HCT116 (cell line): ENCODE data around the gene DHX57. TPM values are rescaled to one million over a fixed set of nuclear protein-coding genes. Genes with fewer than 3 reads are reported as not detected.
"Not testable (repeated sequence)": the region's sequence is repeated elsewhere in the genome, so short reads cannot be mapped to it uniquely, and the experiment has no call there.

ENCODE experiments used
- ATAC-seq: fragments of 200-7000 bp; cut with Tn5 transposase; 2 replicates; pipeline ENCODE4 v1.9.1; 2020; ENCODE audit warnings: mild to moderate bottlenecking, moderate library complexity
- BruUV-seq: library from RNA; stranded (reverse); fragments of 400-500 nt; replicated peaks from 2 replicates; lab custom pipeline; 2021; lab: Mats Ljungman, UMichigan
- CTCF ChIA-PET: fragments of 300-600 bp; sonication (Branson Sonifier 250); formaldehyde crosslinking; loops from one replicate; lab custom pipeline; 2021; ENCODE audit warnings: antibody characterized with exemption; lab: Charles Lee
- POLR2A ChIA-PET: fragments of 300-600, 350-600 bp; sonication (Branson Sonifier 250); formaldehyde crosslinking; loops from one replicate; lab custom pipeline; 2021; ENCODE audit warnings: antibody characterized with exemption; lab: Charles Lee
- RAD21 ChIA-PET, 2 experiments: fragments of 300-600 bp; sonication (Branson Sonifier 250); formaldehyde crosslinking; loops; one replicate each; lab custom pipeline; 2023; ENCODE audit warnings: low total read pairs in 2 of 2; ENCODE audit not compliant: uncharacterized antibody in 2 of 2, unreplicated experiment in 2 of 2, low non-redundant PET in 1 of 2; lab: Charles Lee
- DNase-seq: peaks from one replicate; pipeline ENCODE4 v3.0.0-alpha.2; 2010; ENCODE audit warnings: low read depth, low spot score
- H2AFZ ChIP-seq: fragments of 200-600 bp; shearing (Covaris generic), sonication (generic); 2 replicates; pipeline ENCODE4 v1.6.1; 2017; ENCODE audit warnings: low read depth, mixed run types, mixed read lengths, antibody characterized with exemption, low read length; ENCODE audit not compliant: poor library complexity, severe bottlenecking
- H3K27ac ChIP-seq: 2 replicates; pipeline ENCODE4 v1.5.1; 2012; ENCODE audit warnings: low read depth, low read length
- H3K27me3 ChIP-seq: fragments of 200-600 bp; sonication (generic); 2 replicates; pipeline ENCODE4 v1.6.1; 2016; ENCODE audit warnings: mixed run types, low read length, mixed read lengths; ENCODE audit not compliant: insufficient read depth
- H3K36me3 ChIP-seq, 2 experiments: fragments of 200-500 bp in 1 of 2; fragments of 200-600 bp in 1 of 2; sonication (Bioruptor generic) in 1 of 2; sonication (generic) in 1 of 2; 2 replicates each; pipeline versions ENCODE4 v1.5.1 to v1.6.1; 2014 to 2016; ENCODE audit warnings: low read length in 2 of 2, inconsistent platforms in 1 of 2, mixed read lengths in 1 of 2, mixed run types in 1 of 2; ENCODE audit not compliant: insufficient read depth in 2 of 2, control insufficient read depth in 1 of 2
- H3K4me1 ChIP-seq, 2 experiments: fragments of 200-600 bp in 1 of 2; sonication (generic) in 1 of 2; 2 replicates each; pipeline versions ENCODE4 v1.5.1 to v1.6.1; 2012 to 2017; ENCODE audit warnings: low read length in 2 of 2, inconsistent platforms in 1 of 2, mild to moderate bottlenecking in 1 of 2, mixed read lengths in 1 of 2, mixed run types in 1 of 2, moderate library complexity in 1 of 2; ENCODE audit not compliant: insufficient read depth in 2 of 2, control insufficient read depth in 1 of 2
- H3K4me2 ChIP-seq: fragments of 200-600 bp; sonication (generic); 2 replicates; pipeline ENCODE4 v1.6.1; 2017; ENCODE audit warnings: mixed run types, low read length, mixed read lengths
- H3K4me3 ChIP-seq, 2 experiments: fragments of 200-600 bp in 1 of 2; sonication (generic) in 1 of 2; replicated peaks in 1 of 2; 2 replicates each; pipeline ENCODE4 v1.5.1; 2011 to 2016; ENCODE audit warnings: low read length in 2 of 2, control low read depth in 1 of 2, low read depth in 1 of 2, mild to moderate bottlenecking in 1 of 2, mixed read lengths in 1 of 2, mixed run types in 1 of 2
- H3K79me2 ChIP-seq: fragments of 200-600 bp; sonication (generic); 2 replicates; pipeline ENCODE4 v1.6.1; 2017; ENCODE audit warnings: mild to moderate bottlenecking, mixed run types, low read length, moderate library complexity, mixed read lengths; ENCODE audit not compliant: insufficient read depth
- H3K9ac ChIP-seq: fragments of 200-600 bp; sonication (generic); 2 replicates; pipeline ENCODE4 v1.6.1; 2016; ENCODE audit warnings: low read length, mixed read lengths
- H3K9me2 ChIP-seq: fragments of 200-600 bp; sonication (generic), shearing (Covaris generic); 2 replicates; pipeline ENCODE4 v1.6.1; 2017; ENCODE audit warnings: mixed run types, mild to moderate bottlenecking, moderate library complexity; ENCODE audit not compliant: insufficient read depth
- H3K9me3 ChIP-seq, 2 experiments: fragments of 200-500 bp in 1 of 2; fragments of 200-600 bp in 1 of 2; sonication (Bioruptor generic) in 1 of 2; sonication (generic) in 1 of 2; 2 replicates each; pipeline ENCODE4 v1.6.1; 2014 to 2017; ENCODE audit warnings: low read length in 2 of 2, mixed read lengths in 2 of 2, inconsistent platforms in 1 of 2, low read depth in 1 of 2, mild to moderate bottlenecking in 1 of 2, mixed run types in 1 of 2, moderate library complexity in 1 of 2; ENCODE audit not compliant: control insufficient read depth in 1 of 2, insufficient read depth in 1 of 2
- H4K20me1 ChIP-seq: fragments of 200-600 bp; sonication (generic), shearing (Covaris generic); 2 replicates; pipeline ENCODE4 v1.6.1; 2017; ENCODE audit warnings: mixed run types, mild to moderate bottlenecking, moderate library complexity; ENCODE audit not compliant: insufficient read depth
- ATF3 ChIP-seq: IDR thresholded peaks from 2 replicates; pipeline ENCODE4 v1.6.1; 2012
- CBX3 ChIP-seq: IDR thresholded peaks from 2 replicates; pipeline ENCODE4 v1.6.1; 2012; ENCODE audit warnings: low read depth
- EGR1 ChIP-seq: IDR thresholded peaks from 2 replicates; pipeline ENCODE4 v1.6.1; 2012; ENCODE audit warnings: low read depth
- ELF1 ChIP-seq: IDR thresholded peaks from 2 replicates; pipeline ENCODE4 v1.6.1; 2012; ENCODE audit warnings: low read depth, borderline replicate concordance
- FOSL1 ChIP-seq: IDR thresholded peaks from 2 replicates; pipeline ENCODE4 v1.6.1; 2012; ENCODE audit warnings: low read depth
- JUND ChIP-seq: IDR thresholded peaks from 2 replicates; pipeline ENCODE4 v1.6.1; 2012
- MAX ChIP-seq: IDR thresholded peaks from 2 replicates; pipeline ENCODE4 v1.6.1; 2012
- POLR2AphosphoS5 ChIP-seq: IDR thresholded peaks from 2 replicates; pipeline ENCODE4 v1.6.1; 2011; ENCODE audit warnings: mild to moderate bottlenecking, low read depth, low read length, moderate library complexity
- REST ChIP-seq: IDR thresholded peaks from 2 replicates; pipeline ENCODE4 v1.6.1; 2012; ENCODE audit warnings: low read depth
- SRF ChIP-seq: IDR thresholded peaks from 2 replicates; pipeline ENCODE4 v1.6.1; 2012; ENCODE audit warnings: low read depth
- YY1 ChIP-seq: IDR thresholded peaks from 2 replicates; pipeline ENCODE4 v1.6.1; 2011; ENCODE audit warnings: low read length, low read depth, moderate library complexity, mild to moderate bottlenecking; ENCODE audit not compliant: insufficient replicate concordance; ENCODE audit errors: extremely low read depth
- ZNF274 ChIP-seq: fragments of 200-500 bp; sonication (Bioruptor generic); IDR thresholded peaks from 2 replicates; pipeline ENCODE4 v1.6.1; 2014; ENCODE audit warnings: mild to moderate bottlenecking, low read depth, low read length, inconsistent platforms
- intact Hi-C: fragments of 100-400 bp; cut with micrococcal nuclease; formaldehyde crosslinking; loops from 2 replicates; pipeline ENCODE4 v1.10.0; 2022
- total RNA-seq: library from RNA; stranded (reverse); gene quantifications from one replicate; pipeline ENCODE4 v1.2.1, GENCODE V29; 2021; ENCODE audit not compliant: unreplicated experiment
- TF ChIP-seq, protein P1 (sequence below), 3 experiments: fragments of 200-600 bp in 1 of 3; sonication (generic) in 1 of 3; IDR thresholded peaks in 2 of 3; conservative IDR thresholded peaks in 1 of 3; 2 replicates each; pipeline ENCODE4 v1.5.1; 2012 to 2017; ENCODE audit warnings: low read depth in 2 of 3, low read length in 2 of 3, antibody characterized with exemption in 1 of 3, borderline replicate concordance in 1 of 3, control low read depth in 1 of 3, mild to moderate bottlenecking in 1 of 3, mixed read lengths in 1 of 3, mixed run types in 1 of 3, moderate library complexity in 1 of 3; ENCODE audit not compliant: insufficient read depth in 1 of 3

The DHX57 gene
- total RNA-seq, 1 experiment from 2014 or later, result 19.4 TPM

DNA sequence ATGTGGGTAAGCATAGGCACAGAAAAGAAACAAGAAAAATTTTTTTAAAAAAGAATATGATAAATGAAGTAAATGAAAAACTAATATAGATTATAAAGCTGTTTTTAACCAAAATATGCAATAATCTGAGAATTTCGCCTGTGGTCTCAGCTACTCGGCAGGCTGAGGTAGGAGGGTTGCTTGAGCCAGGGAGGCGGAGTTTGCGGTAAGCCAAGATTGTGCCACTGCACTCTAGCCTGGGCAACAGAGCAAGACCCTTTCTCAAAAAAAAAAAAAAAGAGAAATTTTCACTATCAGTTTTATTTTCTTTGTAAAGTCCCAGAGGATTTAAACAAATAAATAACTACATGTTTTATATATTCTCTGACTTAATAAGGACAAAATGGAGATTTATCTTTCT is 47.3 kb downstream of the DHX57 start:
- Histone ChIP-seq H3K4me1 (peaks cover 4 to 9% of the 10 kb centered on the region in 2 experiments), H3K9ac (no peak overlapping the region), H3K36me3 (peaks cover 3 to 4% of the 10 kb centered on the region in 2 experiments; a peak in 3 of 4 replicates), H3K27me3 (no peaks in the 10 kb centered on the region), H3K9me2 (no peaks in the 10 kb centered on the region), H3K27ac (no peak overlapping the region), H3K4me2 (no peak overlapping the region), H3K4me3 (no peak overlapping the region), H2AFZ (no peak overlapping the region), H3K9me3 (no peaks in the 10 kb centered on the region), H4K20me1 (no peaks in the 10 kb centered on the region), H3K79me2 (no peaks in the 10 kb centered on the region)
- POLR2A ChIA-PET, result no interaction called here
- CTCF ChIA-PET, result no interaction called here
- intact Hi-C loops, result no loop called here
- TF ChIP-seq CBX3 (no peak), EGR1 (no peak), FOSL1 (no peak), MAX (no peak), POLR2AphosphoS5 (no peak), SRF (no peak), ATF3 (no peak), REST (no peak), YY1 (no peak), ELF1 (no peak), JUND (no peak), ZNF274 (no peak)
- TF ChIP-seq, protein P1, sequence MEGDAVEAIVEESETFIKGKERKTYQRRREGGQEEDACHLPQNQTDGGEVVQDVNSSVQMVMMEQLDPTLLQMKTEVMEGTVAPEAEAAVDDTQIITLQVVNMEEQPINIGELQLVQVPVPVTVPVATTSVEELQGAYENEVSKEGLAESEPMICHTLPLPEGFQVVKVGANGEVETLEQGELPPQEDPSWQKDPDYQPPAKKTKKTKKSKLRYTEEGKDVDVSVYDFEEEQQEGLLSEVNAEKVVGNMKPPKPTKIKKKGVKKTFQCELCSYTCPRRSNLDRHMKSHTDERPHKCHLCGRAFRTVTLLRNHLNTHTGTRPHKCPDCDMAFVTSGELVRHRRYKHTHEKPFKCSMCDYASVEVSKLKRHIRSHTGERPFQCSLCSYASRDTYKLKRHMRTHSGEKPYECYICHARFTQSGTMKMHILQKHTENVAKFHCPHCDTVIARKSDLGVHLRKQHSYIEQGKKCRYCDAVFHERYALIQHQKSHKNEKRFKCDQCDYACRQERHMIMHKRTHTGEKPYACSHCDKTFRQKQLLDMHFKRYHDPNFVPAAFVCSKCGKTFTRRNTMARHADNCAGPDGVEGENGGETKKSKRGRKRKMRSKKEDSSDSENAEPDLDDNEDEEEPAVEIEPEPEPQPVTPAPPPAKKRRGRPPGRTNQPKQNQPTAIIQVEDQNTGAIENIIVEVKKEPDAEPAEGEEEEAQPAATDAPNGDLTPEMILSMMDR (IDR thresholded peaks at IDR 0.05 in 2 of 3, conservative IDR thresholded peaks at IDR 0.05 in 1 of 3; ENCODE audit: borderline replicate concordance in 1 of 3, insufficient read depth in 1 of 3, low read depth in 2 of 3, low read length in 2 of 3), result no peak
- no peak for ATAC-seq
- DNase-seq, result no peak
- no TSS peak for BruUV-seq
- RAD21 ChIA-PET, result no interaction called here

DNA sequence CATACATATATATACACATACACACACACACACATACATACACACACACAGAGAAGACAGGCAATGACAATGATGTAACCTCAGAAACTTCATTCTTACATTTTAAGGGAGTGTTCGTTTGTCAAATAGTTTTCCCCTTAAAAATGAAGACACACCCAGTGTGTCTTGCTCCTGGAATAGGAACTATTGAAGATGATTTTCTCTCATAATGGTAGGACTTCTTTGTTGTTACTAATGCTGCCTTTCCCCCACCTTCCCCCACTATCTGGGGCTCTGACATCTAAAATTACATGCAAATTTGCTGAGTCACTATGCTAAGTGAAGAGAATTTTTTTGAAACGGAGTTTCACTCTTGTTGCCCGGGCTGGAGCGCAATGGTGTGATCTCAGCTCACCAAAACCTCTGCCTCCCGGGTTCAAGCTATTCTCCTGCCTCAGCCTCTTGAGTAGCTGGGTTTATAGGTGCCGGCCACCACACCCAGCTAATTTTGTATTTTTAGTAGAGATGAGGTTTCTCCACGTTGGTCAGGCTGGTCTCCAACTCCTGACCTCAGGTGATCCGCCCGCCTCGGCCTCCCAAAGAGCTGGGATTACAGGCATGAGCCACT is 48.1 kb downstream of the DHX57 start:
- peak overlapping the region; percentile 12; the same call in 1 of the 2 replicates for H3K4me2 ChIP-seq
- H3K36me3 ChIP-seq, ATAC-seq, H3K4me3 ChIP-seq, POLR2A ChIA-PET, H3K4me1 ChIP-seq, DNase-seq, H3K9me2 ChIP-seq, H4K20me1 ChIP-seq, intact Hi-C loops, H3K9ac ChIP-seq, H3K27ac ChIP-seq, H2AFZ ChIP-seq, BruUV-seq, H3K9me3 ChIP-seq, RAD21 ChIA-PET, H3K27me3 ChIP-seq, CTCF ChIA-PET, H3K79me2 ChIP-seq: not testable (repeated sequence)
